Measurements from ENCODE around the gene THEM5.

DNA sequence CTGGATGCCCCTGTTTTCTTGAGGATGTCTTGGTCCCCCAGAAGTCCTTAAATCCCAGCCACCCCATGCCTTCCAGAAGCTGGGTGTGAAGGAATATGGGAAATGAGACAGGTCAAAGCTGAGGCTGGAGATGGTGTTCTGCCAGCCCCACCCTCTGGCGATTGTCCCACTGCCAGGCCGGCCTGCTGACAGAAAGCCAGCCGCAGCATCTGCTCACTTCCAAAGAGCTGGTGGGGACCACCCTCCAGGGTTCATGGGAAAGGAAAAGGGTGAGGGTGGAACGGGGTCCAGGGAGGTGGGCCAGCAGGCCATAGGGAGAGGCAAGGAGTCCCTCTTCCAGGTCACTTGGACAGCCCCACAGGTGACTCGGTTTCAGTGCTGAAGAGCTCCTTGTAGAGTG, 46.4 kb downstream of the THEM5 start:
- no peak for TF ChIP-seq GATA2 (IDR thresholded peaks at IDR 0.05; ENCODE audit: low read depth, low read length)
- TF ChIP-seq GATA3 (IDR thresholded peaks at IDR 0.05; ENCODE audit: low read depth, low read length): no peak
